ENCODE results near the gene PLCB1. TPM values are rescaled to one million over a fixed set of nuclear protein-coding genes. Genes with fewer than 3 reads are reported as not detected.

Gene PLCB1
- total RNA-seq, 4 donors from 2014 or later = 72.9 to 115 (median 76.3) TPM

- intact Hi-C loops (cut with DNase I) = loop anchor here (10.0 kb wide), 1 partner anchor 855 kb away; no protein-coding TSS in a partner anchor
- WGBS = 91% methylated on average over 1 of the region's 1 CpG
Observed at GRCh38 chr20:8749986-8750385, 617.9 kb downstream of the PLCB1 start.

GRCh38 chr20:8755340-8756118 is 623.5 kb downstream of the PLCB1 start:
- 78% methylated on average over 3 of the region's 3 CpGs for WGBS
- H3K4me1 ChIP-seq = peaks cover 0 to 24% (median 20%) of the 10 kb centered on the region in 4 donors
- no peaks in the 10 kb centered on the region for H3K9me3 ChIP-seq
- no peak overlapping the region for H3K27ac ChIP-seq (replicated peaks in 1 of 4)
- no peaks in the 10 kb centered on the region for H3K27me3 ChIP-seq
- H3K36me3 ChIP-seq = peaks cover 0 to 21% (median 0%) of the 10 kb centered on the region in 4 donors
- no peak for DNase-seq (ENCODE audit: extremely low spot score)
- TF ChIP-seq POLR2A (IDR thresholded peaks at IDR 0.05; ENCODE audit: low read depth) (no peak), POLR2AphosphoS5 (IDR thresholded peaks at IDR 0.05) (no peak), CTCF (IDR thresholded peaks at IDR 0.05) (no peak)
- H3K4me3 ChIP-seq = no peak overlapping the region
- intact Hi-C loops (cut with DNase I) = loop anchor here (5.0 to 10.0 kb wide), 2 partner anchors 607 to 849 kb away; no protein-coding TSS in a partner anchor

More at GRCh38 chr20:8749986-8750385, 617.9 kb downstream of the PLCB1 start:
- TF ChIP-seq EP300 (IDR thresholded peaks at IDR 0.05) = no peak
- TF ChIP-seq POLR2AphosphoS5 (IDR thresholded peaks at IDR 0.05) = no peak
- TF ChIP-seq POLR2A (IDR thresholded peaks at IDR 0.05; ENCODE audit: low read depth) = no peak
- TF ChIP-seq CTCF (IDR thresholded peaks at IDR 0.05) = no peak
- H3K9me3 ChIP-seq = no peaks in the 10 kb centered on the region
- H3K4me1 ChIP-seq = peaks cover 0 to 6% (median 0%) of the 10 kb centered on the region in 4 donors
- peaks cover 0 to 21% (median 0%) of the 10 kb centered on the region in 4 donors for H3K36me3 ChIP-seq
- H3K27ac ChIP-seq (replicated peaks in 1 of 4) = no peak overlapping the region
- H3K27me3 ChIP-seq = no peaks in the 10 kb centered on the region
- DNase-seq (ENCODE audit: extremely low spot score) = no peak
- no peak overlapping the region for H3K4me3 ChIP-seq

GRCh38 chr20:8756410-8756809 is 624.3 kb downstream of the PLCB1 start:
- Histone ChIP-seq H3K4me1 (peaks cover 0 to 24% (median 20%) of the 10 kb centered on the region in 4 donors), H3K36me3 (peaks cover 0 to 24% (median under 1%) of the 10 kb centered on the region in 4 donors), H3K27me3 (no peaks in the 10 kb centered on the region), H3K9me3 (no peaks in the 10 kb centered on the region), H3K27ac (replicated peaks in 1 of 4) (peak overlapping the region in 3 of 4 donors; percentile 25 to 48 (median 36)), H3K4me3 (no peak overlapping the region)
- intact Hi-C loops (cut with DNase I) = loop anchor here (5.0 to 10.0 kb wide), 2 partner anchors 606 to 848 kb away; no protein-coding TSS in a partner anchor
- no peak for TF ChIP-seq CTCF (IDR thresholded peaks at IDR 0.05)
- peak; percentile 29 to 32 for TF ChIP-seq POLR2AphosphoS5 (IDR thresholded peaks at IDR 0.05)
- no peak for DNase-seq (ENCODE audit: extremely low spot score)
- 62% methylated on average over 2 of the region's 2 CpGs for WGBS

- no peak for DNase-seq (ENCODE audit: extremely low spot score)
- intact Hi-C loops (cut with DNase I) = loop anchor here (5.0 to 10.0 kb wide), 2 partner anchors 605 to 848 kb away; no protein-coding TSS in a partner anchor
- peaks cover 0 to 30% (median 3%) of the 10 kb centered on the region in 4 donors for H3K36me3 ChIP-seq
Observed at GRCh38 chr20:8757146-8757545, 625.1 kb downstream of the PLCB1 start.

GRCh38 chr20:8764344-8764962 is 632.4 kb downstream of the PLCB1 start:
- H3K36me3 ChIP-seq = peaks cover 5 to 61% (median 22%) of the 10 kb centered on the region in 4 donors

More at GRCh38 chr20:8757146-8757545, 625.1 kb downstream of the PLCB1 start:
- H3K27ac ChIP-seq (replicated peaks in 1 of 4) = peak overlapping the region; percentile 25 to 55 (median 42)
- TF ChIP-seq POLR2AphosphoS5 (IDR thresholded peaks at IDR 0.05) = peak in 1 of 2 donors; percentile 43
- no peak for TF ChIP-seq POLR2A (IDR thresholded peaks at IDR 0.05; ENCODE audit: low read depth)
- no peaks in the 10 kb centered on the region for H3K27me3 ChIP-seq
- peaks cover 0 to 24% (median 20%) of the 10 kb centered on the region in 4 donors for H3K4me1 ChIP-seq
- H3K4me3 ChIP-seq = no peak overlapping the region
- 47% methylated on average over 4 of the region's 4 CpGs for WGBS
- no peaks in the 10 kb centered on the region for H3K9me3 ChIP-seq

More at GRCh38 chr20:8764344-8764962, 632.4 kb downstream of the PLCB1 start:
- Histone ChIP-seq H3K4me1 (peaks cover 0 to 6% (median 3%) of the 10 kb centered on the region in 4 donors), H3K27ac (replicated peaks in 1 of 4) (no peak overlapping the region), H3K4me3 (no peak overlapping the region), H3K27me3 (no peaks in the 10 kb centered on the region), H3K9me3 (no peaks in the 10 kb centered on the region)
- TF ChIP-seq POLR2A (IDR thresholded peaks at IDR 0.05; ENCODE audit: low read depth) (no peak), POLR2AphosphoS5 (IDR thresholded peaks at IDR 0.05) (no peak), CTCF (IDR thresholded peaks at IDR 0.05) (no peak), EP300 (IDR thresholded peaks at IDR 0.05) (no peak)
- intact Hi-C loops (cut with DNase I) = no loop called here
- WGBS = 79% methylated on average over 4 of the region's 4 CpGs
- no peak for DNase-seq (ENCODE audit: extremely low spot score)

Measured in esophagus muscularis mucosa (tissue), 4 donors.